Measurements from ENCODE around the gene KLHL24. TPM values are rescaled to one million over a fixed set of nuclear protein-coding genes. Genes with fewer than 3 reads are reported as not detected.

The KLHL24 gene
- polyA plus RNA-seq, 1 donor (not counting 4 experiments of a cell fraction or from before 2014, with no cell fraction given), result 12.0 TPM

DNA sequence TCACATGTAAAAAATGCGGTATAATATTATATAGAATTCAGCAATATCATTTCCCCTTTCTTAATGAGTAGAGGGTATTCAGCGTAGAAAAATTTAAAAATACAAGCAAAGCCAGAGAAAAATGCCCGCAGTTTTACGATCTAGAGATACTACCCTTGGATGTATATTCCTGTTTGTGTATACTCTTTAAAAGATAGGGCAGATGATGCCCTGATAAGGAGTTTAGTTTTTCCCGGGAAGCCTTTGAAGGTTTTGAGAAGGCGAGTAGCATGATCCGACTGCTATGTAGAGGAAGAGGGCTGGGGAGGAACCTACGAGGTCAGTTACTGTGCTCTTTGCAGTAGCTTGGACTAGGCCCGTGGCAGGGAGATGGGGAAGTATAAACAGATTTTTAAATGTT, 63.3 kb downstream of the KLHL24 start:
- TF ChIP-seq, protein P1, sequence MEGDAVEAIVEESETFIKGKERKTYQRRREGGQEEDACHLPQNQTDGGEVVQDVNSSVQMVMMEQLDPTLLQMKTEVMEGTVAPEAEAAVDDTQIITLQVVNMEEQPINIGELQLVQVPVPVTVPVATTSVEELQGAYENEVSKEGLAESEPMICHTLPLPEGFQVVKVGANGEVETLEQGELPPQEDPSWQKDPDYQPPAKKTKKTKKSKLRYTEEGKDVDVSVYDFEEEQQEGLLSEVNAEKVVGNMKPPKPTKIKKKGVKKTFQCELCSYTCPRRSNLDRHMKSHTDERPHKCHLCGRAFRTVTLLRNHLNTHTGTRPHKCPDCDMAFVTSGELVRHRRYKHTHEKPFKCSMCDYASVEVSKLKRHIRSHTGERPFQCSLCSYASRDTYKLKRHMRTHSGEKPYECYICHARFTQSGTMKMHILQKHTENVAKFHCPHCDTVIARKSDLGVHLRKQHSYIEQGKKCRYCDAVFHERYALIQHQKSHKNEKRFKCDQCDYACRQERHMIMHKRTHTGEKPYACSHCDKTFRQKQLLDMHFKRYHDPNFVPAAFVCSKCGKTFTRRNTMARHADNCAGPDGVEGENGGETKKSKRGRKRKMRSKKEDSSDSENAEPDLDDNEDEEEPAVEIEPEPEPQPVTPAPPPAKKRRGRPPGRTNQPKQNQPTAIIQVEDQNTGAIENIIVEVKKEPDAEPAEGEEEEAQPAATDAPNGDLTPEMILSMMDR (optimal IDR thresholded peaks at IDR 0.05 in 1 of 3, IDR thresholded peaks at IDR 0.05 in 1 of 3, conservative IDR thresholded peaks at IDR 0.05 in 1 of 3; ENCODE audit: extremely low read depth in 1 of 3, insufficient read depth in 2 of 3, low read length in 3 of 3), result no peak
- TF ChIP-seq EZH2 (IDR thresholded peaks at IDR 0.05; ENCODE audit: low read length), result no peak
- dilution Hi-C loops (cut with MboI; ENCODE audit: extremely low pct_ligation_motif_present, low sequenced_read_pairs), result no loop called here
- DNase-seq (ENCODE audit: low read depth, low spot score) (no peak), FAIRE-seq (no peak)
- H3K4me2 ChIP-seq (ENCODE audit: control insufficient read depth, extremely low read depth, insufficient read depth, low read depth, low read length), result peak overlapping the region; percentile 95
- no peaks in the 10 kb centered on the region for H3K9me1 ChIP-seq (ENCODE audit: control insufficient read depth, extremely low read depth, insufficient read depth, low read length)
- H2AFZ ChIP-seq (ENCODE audit: control insufficient read depth, low read length), result no peak overlapping the region
- peaks cover 60% of the 10 kb centered on the region for H3K79me2 ChIP-seq (ENCODE audit: control insufficient read depth, insufficient read depth, low read length)
- peak overlapping the region; percentile 82 for H3K27ac ChIP-seq (ENCODE audit: control insufficient read depth, insufficient read depth, low read length)
- H3K27me3 ChIP-seq (ENCODE audit: control insufficient read depth, extremely low read depth, insufficient read depth, low read length), result no peaks in the 10 kb centered on the region
- H3K4me1 ChIP-seq (ENCODE audit: control insufficient read depth, extremely low read depth, insufficient read depth, low read length), result peaks cover 11% of the 10 kb centered on the region
- H3K4me3 ChIP-seq (ENCODE audit: control insufficient read depth in 2 of 3, extremely low read depth in 1 of 3, insufficient read depth in 2 of 3, low read depth in 1 of 3, low read length in 3 of 3), result peak overlapping the region; percentile 82 to 94 (median 90)
- no peaks in the 10 kb centered on the region for H3K36me3 ChIP-seq (ENCODE audit: control insufficient read depth in 2 of 2, extremely low read depth in 1 of 2, insufficient read depth in 2 of 2, low read length in 2 of 2)
- H3K9me3 ChIP-seq (ENCODE audit: control insufficient read depth, low read depth, low read length), result no peaks in the 10 kb centered on the region
- H4K20me1 ChIP-seq (ENCODE audit: control insufficient read depth, extremely low read depth, insufficient read depth, low read length), result no peaks in the 10 kb centered on the region
- peak overlapping the region; percentile 92 for H3K9ac ChIP-seq (ENCODE audit: control insufficient read depth, extremely low read depth, insufficient read depth, low read length)

DNA sequence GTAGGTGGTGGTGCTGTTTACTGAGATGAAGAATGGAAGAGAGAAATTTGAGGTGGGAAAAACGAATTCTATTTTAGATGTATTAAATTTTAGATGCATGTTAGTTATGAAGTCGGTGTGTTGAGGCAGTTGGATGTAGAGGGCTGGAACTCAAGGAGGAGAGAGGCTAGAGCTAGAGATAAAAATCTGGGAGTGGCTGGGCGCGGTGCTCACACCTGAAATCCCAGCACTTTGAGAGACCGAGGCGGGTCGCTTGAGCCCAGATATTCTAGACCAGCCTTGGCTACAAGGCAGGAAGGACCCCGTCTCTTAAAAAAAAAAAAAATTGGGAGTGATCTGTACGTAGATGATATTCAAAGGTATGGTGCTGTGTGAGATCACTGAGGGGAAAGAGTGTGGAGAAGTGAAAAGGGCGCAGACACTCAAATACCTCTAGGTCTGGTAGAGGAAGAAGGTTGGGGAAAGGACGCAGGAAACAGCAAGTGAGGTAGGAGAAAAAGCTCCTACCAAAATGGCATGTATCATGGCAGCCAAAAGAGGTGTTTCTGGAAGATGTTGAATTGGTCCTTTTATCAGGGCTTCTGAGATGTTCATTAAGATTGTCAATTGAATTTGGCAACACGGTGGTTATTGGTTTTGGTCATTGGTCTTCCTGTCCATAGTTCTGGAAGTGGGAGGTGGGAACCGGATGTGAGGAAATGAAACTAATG, 64.0 kb downstream of the KLHL24 start:
- Histone ChIP-seq H3K36me3 (ENCODE audit: control insufficient read depth in 2 of 2, extremely low read depth in 1 of 2, insufficient read depth in 2 of 2, low read length in 2 of 2) (no peaks in the 10 kb centered on the region), H3K4me3 (ENCODE audit: control insufficient read depth in 2 of 3, extremely low read depth in 1 of 3, insufficient read depth in 2 of 3, low read depth in 1 of 3, low read length in 3 of 3) (peak overlapping the region; percentile 82 to 94 (median 90)), H3K27ac (ENCODE audit: control insufficient read depth, insufficient read depth, low read length) (peak overlapping the region; percentile 82), H4K20me1 (ENCODE audit: control insufficient read depth, extremely low read depth, insufficient read depth, low read length) (peaks cover 3% of the 10 kb centered on the region), H3K27me3 (ENCODE audit: control insufficient read depth, extremely low read depth, insufficient read depth, low read length) (no peaks in the 10 kb centered on the region), H3K4me1 (ENCODE audit: control insufficient read depth, extremely low read depth, insufficient read depth, low read length) (peaks cover 8% of the 10 kb centered on the region), H3K9me1 (ENCODE audit: control insufficient read depth, extremely low read depth, insufficient read depth, low read length) (no peaks in the 10 kb centered on the region), H2AFZ (ENCODE audit: control insufficient read depth, low read length) (no peak overlapping the region), H3K4me2 (ENCODE audit: control insufficient read depth, extremely low read depth, insufficient read depth, low read depth, low read length) (peak overlapping the region; percentile 95), H3K79me2 (ENCODE audit: control insufficient read depth, insufficient read depth, low read length) (peaks cover 66% of the 10 kb centered on the region), H3K9ac (ENCODE audit: control insufficient read depth, extremely low read depth, insufficient read depth, low read length) (peak overlapping the region; percentile 92), H3K9me3 (ENCODE audit: control insufficient read depth, low read depth, low read length) (no peaks in the 10 kb centered on the region)
- no peak for FAIRE-seq
- TF ChIP-seq EZH2 (IDR thresholded peaks at IDR 0.05; ENCODE audit: low read length), result no peak
- TF ChIP-seq, protein P1 (optimal IDR thresholded peaks at IDR 0.05 in 1 of 3, IDR thresholded peaks at IDR 0.05 in 1 of 3, conservative IDR thresholded peaks at IDR 0.05 in 1 of 3; ENCODE audit: extremely low read depth in 1 of 3, insufficient read depth in 2 of 3, low read length in 3 of 3), result no peak
- dilution Hi-C loops (cut with MboI; ENCODE audit: extremely low pct_ligation_motif_present, low sequenced_read_pairs), result no loop called here
- DNase-seq (ENCODE audit: low read depth, low spot score), result no peak
